ENCODE data around the gene MRTFA.

GRCh38 chr22:40521046-40521445, 115.5 kb downstream of the MRTFA start:
- TF ChIP-seq GATA2 (IDR thresholded peaks at IDR 0.05; ENCODE audit: low read depth, low read length), result no peak
- no peak for TF ChIP-seq GATA3 (IDR thresholded peaks at IDR 0.05; ENCODE audit: low read depth, low read length)
